BLaER1 treated with 17β-estradiol and CSF1 and Interleukin-3, amounts not matched to agents 10 nM and 100 nM (cell line): ENCODE results near the gene TSTD2.

Source experiments
- H3K27ac ChIP-seq, 11 experiments: shearing (Covaris generic); formaldehyde crosslinking; 2 replicates each; pipeline ENCODE4 v1.8.1; 2022
- H3K27me3 ChIP-seq, 11 experiments: shearing (Covaris generic); formaldehyde crosslinking; 2 replicates each; pipeline ENCODE4 v1.8.1; 2022
- H3K36me3 ChIP-seq, 11 experiments: shearing (Covaris generic); formaldehyde crosslinking; 2 replicates each; pipeline ENCODE4 v1.8.1; 2022
- H3K4me1 ChIP-seq, 10 experiments: shearing (Covaris generic); formaldehyde crosslinking; 2 replicates each; pipeline ENCODE4 v1.8.1; 2022
- H3K4me2 ChIP-seq, 11 experiments: shearing (Covaris generic); formaldehyde crosslinking; 2 replicates each; pipeline ENCODE4 v1.8.1; 2022
- H3K4me3 ChIP-seq, 10 experiments: shearing (Covaris generic); formaldehyde crosslinking; 2 replicates each; pipeline ENCODE4 v1.8.1; 2022
- H3K9ac ChIP-seq, 11 experiments: shearing (Covaris generic); formaldehyde crosslinking; 2 replicates each; pipeline ENCODE4 v1.8.1; 2022
- H3K9me3 ChIP-seq, 11 experiments: shearing (Covaris generic); formaldehyde crosslinking; replicated peaks in 1 of 11; 2 replicates each; pipeline ENCODE4 v1.8.1; 2022
- H4K20me1 ChIP-seq, 11 experiments: shearing (Covaris generic); formaldehyde crosslinking; 2 replicates each; pipeline ENCODE4 v1.8.1; 2022
- Cebpa-rat ChIP-seq, 11 experiments: shearing (Covaris generic); IDR thresholded peaks; 2 replicates each; pipeline ENCODE4 v1.8.1; 2022

TSTD2 gene

DNA sequence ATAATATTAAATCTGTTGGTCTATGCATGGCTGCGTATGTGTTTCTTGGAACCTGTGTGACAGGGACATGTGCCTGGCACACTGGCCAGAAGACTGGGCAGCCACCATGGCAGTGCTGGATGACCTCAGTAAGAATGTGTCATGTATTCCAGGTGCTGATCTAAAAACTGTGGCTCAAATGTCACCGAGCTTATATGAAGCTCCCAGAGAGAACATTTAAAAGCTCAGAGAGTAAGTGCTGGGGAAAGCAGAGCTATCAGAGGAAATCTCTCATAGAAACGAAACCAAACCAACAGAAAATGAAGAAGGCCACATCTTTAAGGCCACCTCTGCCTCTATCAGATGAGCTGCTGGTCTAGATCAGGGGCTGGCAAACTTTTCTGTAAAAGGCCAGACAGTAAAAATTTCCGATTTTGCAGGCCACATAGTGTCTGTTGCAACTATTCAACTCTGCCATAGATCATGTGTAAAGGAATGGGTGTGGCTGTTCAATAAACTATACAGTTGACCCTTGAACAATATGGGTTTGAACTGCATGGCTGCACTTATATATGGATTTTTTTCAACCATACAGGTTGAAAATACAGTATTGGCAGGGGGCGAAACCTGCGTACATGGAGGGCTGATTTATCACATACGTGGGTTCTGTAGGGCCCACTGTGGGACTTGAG is 31.8 kb downstream of the TSTD2 start:
- Histone ChIP-seq H3K9me3 (no peaks in the 10 kb centered on the region), H3K4me3 (no peak overlapping the region), H3K27ac (no peak overlapping the region), H3K9ac (no peak overlapping the region), H3K4me1 (peaks cover 0 to 7% (median 0%) of the 10 kb centered on the region in 10 experiments; a peak in 1 of 20 replicates), H4K20me1 (peaks cover 0 to 10% (median 0%) of the 10 kb centered on the region in 11 experiments; a peak in 5 of 22 replicates), H3K4me2 (no peak overlapping the region), H3K27me3 (no peaks in the 10 kb centered on the region), H3K36me3 (peaks cover 63 to 75% (median 70%) of the 10 kb centered on the region in 11 experiments)
- no peak for TF ChIP-seq Cebpa-rat (IDR thresholded peaks at IDR 0.05)

DNA sequence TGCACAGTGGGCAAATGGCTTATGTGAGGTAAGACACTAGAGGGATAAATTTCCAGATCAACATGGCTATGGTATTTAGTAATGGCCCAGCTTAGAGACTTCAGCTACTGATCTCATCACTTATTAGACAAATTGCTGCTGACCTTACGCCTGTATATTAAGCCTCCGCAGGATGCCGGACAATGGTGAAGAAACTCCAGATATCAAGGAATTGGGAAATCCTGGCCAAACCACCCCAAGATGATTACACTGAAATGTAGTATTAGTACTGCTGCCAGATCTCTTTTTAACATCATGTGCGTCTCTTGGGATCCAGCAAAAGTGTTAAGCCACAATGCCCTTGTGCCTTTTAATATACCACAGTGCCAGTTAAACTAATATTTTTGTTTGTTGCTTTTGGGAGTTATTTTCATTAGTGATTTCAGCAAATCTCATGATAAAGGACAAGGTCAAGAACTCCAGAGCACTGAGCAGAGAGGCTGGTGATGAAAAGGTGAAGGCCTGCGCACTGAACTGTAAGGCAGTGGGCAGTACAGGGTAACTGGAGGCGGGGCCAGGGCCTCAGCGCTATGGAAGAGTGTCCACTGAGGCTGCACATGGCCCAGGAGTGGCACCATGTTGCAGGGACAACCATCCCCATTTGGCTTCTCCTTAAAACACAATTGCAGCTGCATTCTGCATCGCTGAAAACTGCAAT is 32.5 kb downstream of the TSTD2 start:
- peaks cover 0 to 7% (median 0%) of the 10 kb centered on the region in 10 experiments; a peak in 1 of 20 replicates for H3K4me1 ChIP-seq
- no peak overlapping the region for H3K4me2 ChIP-seq
- H3K9me3 ChIP-seq, result no peaks in the 10 kb centered on the region
- peaks cover 0 to 10% (median 0%) of the 10 kb centered on the region in 11 experiments; a peak in 5 of 22 replicates for H4K20me1 ChIP-seq
- H3K27ac ChIP-seq, result no peak overlapping the region
- peaks cover 56 to 68% (median 63%) of the 10 kb centered on the region in 11 experiments for H3K36me3 ChIP-seq
- no peak overlapping the region; a peak in 1 of 22 replicates for H3K9ac ChIP-seq
- no peaks in the 10 kb centered on the region for H3K27me3 ChIP-seq
- H3K4me3 ChIP-seq, result no peak overlapping the region
- TF ChIP-seq Cebpa-rat (IDR thresholded peaks at IDR 0.05), result no peak

DNA sequence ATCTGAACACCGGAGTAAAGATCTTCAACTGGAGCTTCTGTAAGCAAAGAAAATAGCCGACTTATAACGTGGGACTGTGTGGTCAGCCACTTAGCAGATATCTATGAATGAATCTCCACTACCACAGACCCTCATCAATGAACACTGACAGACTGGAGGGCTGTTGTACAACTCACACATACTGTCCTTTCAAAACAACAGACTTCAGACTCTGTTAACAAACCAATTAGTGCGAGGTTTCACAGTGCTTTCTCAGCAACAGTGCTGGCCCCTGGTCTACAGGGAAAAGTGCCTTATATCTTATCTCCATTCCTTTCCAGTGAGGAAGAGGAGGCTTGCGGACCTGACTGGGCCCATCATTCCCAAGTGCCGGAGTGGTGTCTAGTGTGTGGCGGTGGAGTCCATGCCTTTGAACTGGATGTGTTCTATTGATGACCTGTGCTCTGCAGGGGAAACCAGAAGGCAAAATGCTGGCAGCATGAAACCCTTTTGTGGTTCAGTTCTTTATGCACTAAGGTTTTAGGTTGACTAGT is 33.8 kb downstream of the TSTD2 start:
- peaks cover 43 to 55% (median 50%) of the 10 kb centered on the region in 11 experiments for H3K36me3 ChIP-seq
- no peak overlapping the region for H3K4me2 ChIP-seq
- no peak overlapping the region for H3K4me3 ChIP-seq
- H4K20me1 ChIP-seq, result peaks cover 0 to 10% (median 0%) of the 10 kb centered on the region in 11 experiments; a peak in 4 of 22 replicates
- peaks cover 0 to 12% (median 5%) of the 10 kb centered on the region in 10 experiments; a peak in 16 of 20 replicates for H3K4me1 ChIP-seq
- H3K27me3 ChIP-seq, result no peaks in the 10 kb centered on the region
- no peak for TF ChIP-seq Cebpa-rat (IDR thresholded peaks at IDR 0.05)
- no peak overlapping the region for H3K9ac ChIP-seq
- no peak overlapping the region for H3K27ac ChIP-seq
- no peaks in the 10 kb centered on the region for H3K9me3 ChIP-seq

DNA sequence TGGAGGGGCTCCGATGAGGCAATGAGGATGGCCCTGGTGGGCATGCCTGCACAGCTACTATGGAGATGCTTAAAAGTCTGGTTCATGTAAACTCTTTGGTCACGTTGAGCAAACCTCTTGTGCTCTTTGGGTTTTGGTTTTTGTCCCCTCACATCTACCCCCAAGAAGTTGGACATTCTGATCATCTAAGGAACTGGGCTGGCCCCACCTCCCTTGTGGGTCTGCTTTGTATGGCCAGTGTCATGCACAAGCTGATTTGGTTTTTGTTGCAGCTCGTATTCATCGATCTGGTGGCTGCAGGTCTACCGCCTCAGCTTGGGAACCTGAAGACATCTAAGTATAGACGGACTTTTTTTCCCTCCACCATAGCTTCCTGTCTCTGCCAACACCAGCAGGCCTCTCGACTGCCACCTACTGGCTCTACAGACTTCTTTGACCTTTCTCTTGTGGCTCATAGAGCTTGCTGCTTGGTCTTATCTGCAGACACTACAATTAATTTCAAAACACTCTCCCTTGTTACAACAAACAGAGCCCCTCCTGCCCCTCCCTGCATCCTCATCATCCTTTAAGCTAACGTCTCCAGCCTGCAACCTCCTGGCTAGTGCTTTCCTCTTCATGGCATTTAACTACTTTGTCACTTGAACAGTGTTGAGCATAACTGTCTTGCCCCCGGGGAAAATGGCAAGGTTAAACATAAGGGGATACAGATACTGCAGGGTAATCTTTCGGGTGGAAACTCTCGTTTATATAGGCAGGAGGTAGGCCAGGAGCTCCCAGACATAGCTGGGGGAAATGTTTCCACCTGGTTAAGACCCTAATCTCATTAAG is 34.5 kb downstream of the TSTD2 start:
- H3K9ac ChIP-seq, result no peak overlapping the region
- H3K4me2 ChIP-seq, result peak overlapping the region in 2 of 11 experiments; percentile 7 to 49; a peak in 2 of 22 replicates
- H3K4me3 ChIP-seq, result no peak overlapping the region

DNA sequence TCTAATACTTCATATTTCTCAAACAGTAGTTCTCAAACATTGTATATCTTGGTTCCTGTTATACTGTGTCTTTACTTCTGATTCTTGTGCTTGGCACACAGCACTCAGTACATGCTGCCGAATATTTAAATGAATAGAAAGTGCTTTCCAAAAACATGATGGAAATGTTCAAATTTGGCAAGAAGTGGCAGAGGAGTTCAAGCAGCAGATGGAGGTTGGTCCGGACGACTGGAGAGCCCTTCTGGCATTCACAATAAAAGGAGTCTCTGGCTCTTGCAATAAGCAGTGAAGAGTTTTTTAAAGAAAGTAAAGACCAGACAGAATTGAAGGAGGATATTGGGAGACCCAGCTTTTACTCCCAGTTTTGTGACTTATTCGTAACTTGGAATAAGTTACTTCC is 36.3 kb downstream of the TSTD2 start:
- no peak for TF ChIP-seq Cebpa-rat (IDR thresholded peaks at IDR 0.05)
- Histone ChIP-seq H3K4me1 (peaks cover 0 to 20% (median 13%) of the 10 kb centered on the region in 10 experiments; a peak in 16 of 20 replicates), H3K36me3 (peaks cover 20 to 30% (median 26%) of the 10 kb centered on the region in 11 experiments), H3K27ac (no peak overlapping the region), H4K20me1 (peaks cover 0 to 10% (median 0%) of the 10 kb centered on the region in 11 experiments; a peak in 4 of 22 replicates), H3K9ac (no peak overlapping the region), H3K27me3 (no peaks in the 10 kb centered on the region), H3K4me2 (no peak overlapping the region), H3K4me3 (no peak overlapping the region), H3K9me3 (no peaks in the 10 kb centered on the region)

More for the DNA sequence above, 34.5 kb downstream of the TSTD2 start:
- no peaks in the 10 kb centered on the region for H3K9me3 ChIP-seq
- no peak overlapping the region for H3K27ac ChIP-seq
- peaks cover 0 to 10% (median 0%) of the 10 kb centered on the region in 11 experiments; a peak in 4 of 22 replicates for H4K20me1 ChIP-seq
- no peak for TF ChIP-seq Cebpa-rat (IDR thresholded peaks at IDR 0.05)
- no peaks in the 10 kb centered on the region for H3K27me3 ChIP-seq
- peaks cover 37 to 48% (median 43%) of the 10 kb centered on the region in 11 experiments for H3K36me3 ChIP-seq
- H3K4me1 ChIP-seq, result peaks cover 0 to 19% (median 12%) of the 10 kb centered on the region in 10 experiments; a peak in 16 of 20 replicates

DNA sequence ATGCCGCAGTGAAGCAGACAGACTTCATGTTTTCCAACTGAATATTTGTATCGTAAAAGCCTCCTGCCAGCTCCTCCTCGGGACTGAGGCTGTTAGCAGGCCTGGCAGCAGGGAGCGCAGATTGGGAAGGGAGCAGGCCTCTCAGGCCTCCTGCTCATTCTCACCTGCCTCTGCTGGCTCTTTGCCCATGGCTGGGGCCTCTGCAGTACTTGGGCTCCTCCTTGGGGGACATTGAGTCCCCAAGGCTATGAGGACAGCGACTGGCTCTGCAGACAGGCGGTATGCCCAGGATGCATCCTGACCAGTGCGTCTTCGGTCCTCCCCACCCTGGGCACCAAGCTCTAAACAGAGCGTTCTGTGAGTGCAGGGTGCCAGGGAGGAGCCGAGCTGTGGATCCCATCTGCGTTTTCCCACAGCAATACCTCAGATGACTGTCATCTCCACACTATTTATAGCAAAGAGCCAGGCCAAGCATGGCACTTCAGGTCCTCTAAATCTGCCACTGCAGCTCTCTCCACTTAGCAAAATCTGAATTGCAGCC is 38.7 kb downstream of the TSTD2 start:
- Histone ChIP-seq H3K9ac (peak overlapping the region in 1 of 11 experiments; percentile 31; a peak in 1 of 22 replicates), H3K9me3 (no peaks in the 10 kb centered on the region), H3K27me3 (no peaks in the 10 kb centered on the region), H3K4me2 (peak overlapping the region in 8 of 11 experiments; percentile 38 to 70 (median 56); a peak in 17 of 22 replicates), H3K27ac (no peak overlapping the region), H3K36me3 (peaks cover 0 to 6% (median 2%) of the 10 kb centered on the region in 11 experiments; a peak in 11 of 22 replicates), H4K20me1 (peaks cover 0 to 6% (median 0%) of the 10 kb centered on the region in 11 experiments; a peak in 2 of 22 replicates), H3K4me3 (no peak overlapping the region), H3K4me1 (peaks cover 0 to 20% (median 13%) of the 10 kb centered on the region in 10 experiments; a peak in 16 of 20 replicates)
- TF ChIP-seq Cebpa-rat (IDR thresholded peaks at IDR 0.05), result no peak

DNA sequence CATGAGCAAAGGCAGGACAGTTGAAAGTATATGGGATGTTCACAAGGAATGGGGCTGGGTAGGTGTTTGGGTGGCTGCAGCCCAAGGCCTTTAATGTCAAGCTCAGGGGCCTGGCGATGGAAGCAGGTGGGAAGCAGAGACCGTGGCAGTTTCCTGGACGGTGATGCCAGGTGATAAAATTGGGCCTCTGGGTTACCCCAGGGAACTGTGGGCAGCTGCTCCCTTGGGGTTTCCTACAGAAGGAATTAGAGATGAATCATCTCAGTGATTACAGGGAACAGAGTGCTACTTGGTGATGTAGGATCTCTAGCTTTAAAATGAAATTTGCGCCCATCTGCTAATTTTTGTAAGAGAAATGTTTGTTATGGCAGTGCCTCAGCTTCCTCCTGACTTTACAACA is 39.2 kb downstream of the TSTD2 start:
- Histone ChIP-seq H3K9ac (peak overlapping the region in 1 of 11 experiments; percentile 31; a peak in 1 of 22 replicates), H3K9me3 (no peaks in the 10 kb centered on the region), H3K27ac (no peak overlapping the region), H3K4me2 (peak overlapping the region in 8 of 11 experiments; percentile 38 to 70 (median 56); a peak in 17 of 22 replicates), H3K27me3 (no peaks in the 10 kb centered on the region), H4K20me1 (0 out of 22 replicates have a peak, but pooled peaks cover 0 to 1% (median 0%) of the 10 kb centered on the region in 11 experiments), H3K36me3 (peaks cover 0 to under 1% (median 0%) of the 10 kb centered on the region in 11 experiments; a peak in 1 of 22 replicates), H3K4me1 (peaks cover 0 to 20% (median 13%) of the 10 kb centered on the region in 10 experiments; a peak in 16 of 20 replicates), H3K4me3 (no peak overlapping the region)
- no peak for TF ChIP-seq Cebpa-rat (IDR thresholded peaks at IDR 0.05)

DNA sequence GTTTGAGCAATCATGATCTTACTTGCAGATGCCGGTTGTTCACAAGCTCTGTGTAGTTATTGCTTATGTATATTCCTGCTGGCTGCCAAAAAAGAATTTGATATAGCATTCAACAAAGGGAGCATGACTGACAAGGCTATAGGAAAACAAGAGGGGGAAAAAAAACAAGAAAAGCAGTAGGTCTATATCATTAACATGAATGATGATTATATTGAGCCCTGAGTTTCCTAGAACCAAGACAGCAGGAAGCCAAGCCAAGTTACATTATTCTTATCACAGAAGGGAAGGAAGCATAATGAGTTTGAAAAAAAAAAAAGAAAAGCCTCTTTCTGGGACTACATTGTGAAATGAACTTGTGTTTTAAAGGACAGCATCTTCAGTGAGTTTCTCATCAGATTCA is 41.0 kb downstream of the TSTD2 start:
- TF ChIP-seq Cebpa-rat (IDR thresholded peaks at IDR 0.05), result no peak
- H3K9me3 ChIP-seq, result peaks cover 0 to 3% (median 0%) of the 10 kb centered on the region in 11 experiments; a peak in 3 of 22 replicates
- no peak overlapping the region for H3K4me2 ChIP-seq
- no peak overlapping the region for H3K27ac ChIP-seq
- no peaks in the 10 kb centered on the region for H3K36me3 ChIP-seq
- H3K4me1 ChIP-seq, result peaks cover 0 to 14% (median 12%) of the 10 kb centered on the region in 10 experiments; a peak in 16 of 20 replicates
- no peak overlapping the region for H3K9ac ChIP-seq
- H3K27me3 ChIP-seq, result no peaks in the 10 kb centered on the region
- no peaks in the 10 kb centered on the region for H4K20me1 ChIP-seq
- H3K4me3 ChIP-seq, result no peak overlapping the region
